ENCODE data around the gene CT55.

DNA sequence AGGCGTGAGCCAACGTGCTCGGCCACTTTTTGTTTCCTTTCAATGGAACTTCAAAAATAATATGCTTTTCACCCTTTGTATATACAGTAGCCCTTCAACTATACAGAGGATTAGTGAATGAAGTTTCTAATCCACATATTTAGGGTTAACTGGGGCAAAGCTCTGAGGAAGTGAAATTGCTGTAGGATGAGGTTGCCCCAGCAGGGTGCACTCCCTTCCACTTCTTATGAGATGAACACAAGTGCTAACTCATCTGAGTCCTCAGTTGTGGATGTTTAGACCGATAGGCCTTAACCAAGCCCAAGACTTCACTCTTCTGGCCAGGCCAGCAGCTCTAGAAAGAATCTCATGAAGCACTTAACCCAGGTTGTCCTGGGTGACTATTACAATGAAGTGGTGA, 29.1 kb upstream of the CT55 start:
- TF ChIP-seq, protein P1, sequence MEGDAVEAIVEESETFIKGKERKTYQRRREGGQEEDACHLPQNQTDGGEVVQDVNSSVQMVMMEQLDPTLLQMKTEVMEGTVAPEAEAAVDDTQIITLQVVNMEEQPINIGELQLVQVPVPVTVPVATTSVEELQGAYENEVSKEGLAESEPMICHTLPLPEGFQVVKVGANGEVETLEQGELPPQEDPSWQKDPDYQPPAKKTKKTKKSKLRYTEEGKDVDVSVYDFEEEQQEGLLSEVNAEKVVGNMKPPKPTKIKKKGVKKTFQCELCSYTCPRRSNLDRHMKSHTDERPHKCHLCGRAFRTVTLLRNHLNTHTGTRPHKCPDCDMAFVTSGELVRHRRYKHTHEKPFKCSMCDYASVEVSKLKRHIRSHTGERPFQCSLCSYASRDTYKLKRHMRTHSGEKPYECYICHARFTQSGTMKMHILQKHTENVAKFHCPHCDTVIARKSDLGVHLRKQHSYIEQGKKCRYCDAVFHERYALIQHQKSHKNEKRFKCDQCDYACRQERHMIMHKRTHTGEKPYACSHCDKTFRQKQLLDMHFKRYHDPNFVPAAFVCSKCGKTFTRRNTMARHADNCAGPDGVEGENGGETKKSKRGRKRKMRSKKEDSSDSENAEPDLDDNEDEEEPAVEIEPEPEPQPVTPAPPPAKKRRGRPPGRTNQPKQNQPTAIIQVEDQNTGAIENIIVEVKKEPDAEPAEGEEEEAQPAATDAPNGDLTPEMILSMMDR (IDR thresholded peaks at IDR 0.05), result no peak
- TF ChIP-seq POLR2AphosphoS5 (IDR thresholded peaks at IDR 0.05) (no peak), POLR2A (IDR thresholded peaks at IDR 0.05) (no peak)

All from breast epithelium (tissue), 3 donors.